ENCODE measurements around the gene BCHE. TPM values are rescaled to one million over a fixed set of nuclear protein-coding genes. Genes with fewer than 3 reads are reported as not detected.

Gene BCHE
- total RNA-seq, 1 donor: not detected

GRCh38 chr3:165800970-165801369 lies 36.3 kb downstream of the BCHE start:
- H3K4me1 ChIP-seq (ENCODE audit: insufficient read depth, low read length): no peaks in the 10 kb centered on the region
- H3K27ac ChIP-seq (ENCODE audit: low read depth, low read length): no peak overlapping the region
- no peaks in the 10 kb centered on the region for H4K20me1 ChIP-seq (ENCODE audit: insufficient read depth, low read length)
- no peak for DNase-seq (ENCODE audit: insufficient read length, low spot score, missing footprints)
- TF ChIP-seq CTCF (IDR thresholded peaks at IDR 0.05; ENCODE audit: extremely low read depth, low read depth, low read length): no peak
- no peak overlapping the region for H2AFZ ChIP-seq (ENCODE audit: low read length)
- no peaks in the 10 kb centered on the region for H3K27me3 ChIP-seq (ENCODE audit: insufficient read depth, low read length)
- H3K36me3 ChIP-seq (ENCODE audit: insufficient read depth, low read length): no peaks in the 10 kb centered on the region
- H3K4me2 ChIP-seq (ENCODE audit: insufficient read depth, low read length): no peak overlapping the region
- H3K79me2 ChIP-seq (ENCODE audit: insufficient read depth, low read length): no peaks in the 10 kb centered on the region
- no peak overlapping the region for H3K4me3 ChIP-seq (ENCODE audit: insufficient read depth, low read length)
- no peaks in the 10 kb centered on the region for H3K9me3 ChIP-seq (ENCODE audit: low read depth, low read length)

DNA sequence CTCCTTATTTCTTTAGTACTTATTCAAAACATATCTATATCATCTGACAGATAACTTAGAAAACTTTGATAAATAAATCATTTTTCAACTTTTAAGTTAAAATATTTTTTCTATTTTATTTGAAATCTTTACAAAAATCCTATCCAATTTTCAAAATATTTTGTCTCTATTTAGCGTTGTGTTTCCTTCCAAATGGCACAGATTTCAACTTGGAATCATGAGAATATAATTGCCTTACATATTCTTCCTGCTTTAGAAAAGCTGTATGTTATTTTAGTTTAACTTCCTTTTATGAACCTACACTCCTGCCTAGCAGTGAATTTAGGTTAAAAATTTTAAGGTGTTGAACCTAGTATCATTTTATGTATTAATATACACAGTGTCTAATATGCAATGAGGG lies 38.2 kb downstream of the BCHE start:
- Histone ChIP-seq H3K36me3 (ENCODE audit: insufficient read depth, low read length) (no peaks in the 10 kb centered on the region), H3K4me2 (ENCODE audit: insufficient read depth, low read length) (no peak overlapping the region), H3K4me1 (ENCODE audit: insufficient read depth, low read length) (no peaks in the 10 kb centered on the region), H3K27me3 (ENCODE audit: insufficient read depth, low read length) (no peaks in the 10 kb centered on the region), H3K27ac (ENCODE audit: low read depth, low read length) (no peak overlapping the region), H3K4me3 (ENCODE audit: insufficient read depth, low read length) (no peak overlapping the region), H2AFZ (ENCODE audit: low read length) (no peak overlapping the region), H3K9me3 (ENCODE audit: low read depth, low read length) (peaks cover 1% of the 10 kb centered on the region), H3K79me2 (ENCODE audit: insufficient read depth, low read length) (no peaks in the 10 kb centered on the region), H4K20me1 (ENCODE audit: insufficient read depth, low read length) (no peaks in the 10 kb centered on the region)
- no peak for TF ChIP-seq CTCF (IDR thresholded peaks at IDR 0.05; ENCODE audit: extremely low read depth, low read depth, low read length)
- DNase-seq (ENCODE audit: insufficient read length, low spot score, missing footprints): no peak

DNA sequence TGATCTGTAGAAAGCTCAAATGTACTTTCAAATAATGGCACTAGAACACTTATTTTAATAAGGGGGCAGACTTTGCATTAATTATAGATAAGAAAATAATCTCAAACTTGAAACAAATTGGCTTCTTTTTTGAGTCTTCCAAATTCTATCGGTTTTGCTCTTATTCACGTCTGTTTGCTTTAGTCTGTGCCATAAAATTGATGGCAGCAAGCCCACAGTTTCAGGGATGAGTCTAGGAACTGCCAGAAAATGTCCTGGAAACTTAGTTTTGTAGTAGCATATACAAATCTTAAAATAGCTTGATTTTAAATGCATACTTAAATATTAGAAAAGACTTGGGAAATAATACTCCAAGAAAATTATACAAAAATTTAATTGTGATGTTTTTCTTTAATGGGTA lies 39.7 kb downstream of the BCHE start:
- Histone ChIP-seq H3K36me3 (ENCODE audit: insufficient read depth, low read length) (no peaks in the 10 kb centered on the region), H3K4me2 (ENCODE audit: insufficient read depth, low read length) (no peak overlapping the region), H3K79me2 (ENCODE audit: insufficient read depth, low read length) (no peaks in the 10 kb centered on the region), H3K9me3 (ENCODE audit: low read depth, low read length) (peaks cover 1% of the 10 kb centered on the region), H4K20me1 (ENCODE audit: insufficient read depth, low read length) (no peaks in the 10 kb centered on the region), H3K27ac (ENCODE audit: low read depth, low read length) (no peak overlapping the region), H3K4me1 (ENCODE audit: insufficient read depth, low read length) (no peaks in the 10 kb centered on the region), H3K27me3 (ENCODE audit: insufficient read depth, low read length) (no peaks in the 10 kb centered on the region), H3K4me3 (ENCODE audit: insufficient read depth, low read length) (no peak overlapping the region), H2AFZ (ENCODE audit: low read length) (no peak overlapping the region)
- DNase-seq (ENCODE audit: insufficient read length, low spot score, missing footprints): no peak
- TF ChIP-seq CTCF (IDR thresholded peaks at IDR 0.05; ENCODE audit: extremely low read depth, low read depth, low read length): no peak

DNA sequence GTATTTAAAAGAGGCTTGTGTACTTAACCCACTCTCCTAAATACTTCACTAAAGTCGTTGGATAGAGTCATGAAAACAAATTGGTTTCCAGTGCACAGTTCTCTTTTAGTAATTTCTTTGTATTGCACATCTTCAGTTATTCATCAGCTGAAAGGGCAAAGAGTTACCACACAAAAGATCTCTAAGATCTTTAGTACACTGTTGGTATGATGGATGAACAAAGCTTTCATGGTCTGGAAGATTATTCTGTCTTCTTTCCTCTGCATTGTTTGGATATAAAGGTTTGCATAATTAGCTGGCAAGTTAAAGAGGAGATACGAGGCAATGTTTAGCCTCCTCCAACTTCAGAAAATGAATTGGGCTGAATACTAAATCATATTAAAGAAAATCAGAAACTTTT lies 40.5 kb downstream of the BCHE start:
- Histone ChIP-seq H3K4me2 (ENCODE audit: insufficient read depth, low read length) (no peak overlapping the region), H4K20me1 (ENCODE audit: insufficient read depth, low read length) (no peaks in the 10 kb centered on the region), H3K27me3 (ENCODE audit: insufficient read depth, low read length) (no peaks in the 10 kb centered on the region), H2AFZ (ENCODE audit: low read length) (no peak overlapping the region), H3K9me3 (ENCODE audit: low read depth, low read length) (peaks cover 1% of the 10 kb centered on the region), H3K4me3 (ENCODE audit: insufficient read depth, low read length) (no peak overlapping the region), H3K4me1 (ENCODE audit: insufficient read depth, low read length) (no peaks in the 10 kb centered on the region), H3K36me3 (ENCODE audit: insufficient read depth, low read length) (no peaks in the 10 kb centered on the region), H3K27ac (ENCODE audit: low read depth, low read length) (no peak overlapping the region), H3K79me2 (ENCODE audit: insufficient read depth, low read length) (no peaks in the 10 kb centered on the region)
- no peak for DNase-seq (ENCODE audit: insufficient read length, low spot score, missing footprints)
- no peak for TF ChIP-seq CTCF (IDR thresholded peaks at IDR 0.05; ENCODE audit: extremely low read depth, low read depth, low read length)

Measured in osteoblast (primary cell).